ENCODE results near the gene APOBEC3A. TPM values are rescaled to one million over a fixed set of nuclear protein-coding genes. Genes with fewer than 3 reads are reported as not detected.
"Not testable (repeated sequence)": the region's sequence is repeated elsewhere in the genome, so short reads cannot be mapped to it uniquely, and the experiment has no call there.

The APOBEC3A gene
- total and polyA plus RNA-seq, 9 donors = 0.11 to 2.5 (median 0.45) TPM; not detected in 2

DNA sequence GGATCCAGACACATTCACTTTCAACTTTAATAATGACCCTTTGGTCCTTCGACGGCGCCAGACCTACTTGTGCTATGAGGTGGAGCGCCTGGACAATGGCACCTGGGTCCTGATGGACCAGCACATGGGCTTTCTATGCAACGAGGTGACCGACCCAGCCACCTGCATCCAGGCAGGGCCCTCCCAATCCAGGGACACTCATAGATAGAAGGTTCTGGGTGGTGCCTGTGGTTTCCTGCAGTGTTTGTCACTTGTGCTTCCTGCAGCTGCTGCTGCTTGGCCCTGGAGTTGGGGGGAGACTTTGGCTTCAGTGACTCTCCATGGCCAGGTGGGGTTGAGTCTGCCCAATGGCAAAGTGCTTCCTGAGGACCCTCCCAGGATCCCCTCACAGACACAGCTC, 32.1 kb downstream of the APOBEC3A start:
- H3K4me3 ChIP-seq (ENCODE audit: low read length) = no peak overlapping the region
- no peaks in the 10 kb centered on the region for H3K27me3 ChIP-seq (ENCODE audit: control insufficient read depth, insufficient read depth, low read length)
- DNase-seq = no peak
- H3K4me1 ChIP-seq (ENCODE audit: control insufficient read depth, insufficient read depth, low read length) = peaks cover 8% of the 10 kb centered on the region
- H3K9me3 ChIP-seq (replicated peaks; ENCODE audit: control insufficient read depth, low read depth, low read length) = no peaks in the 10 kb centered on the region
- H3K36me3 ChIP-seq (ENCODE audit: control insufficient read depth, insufficient read depth, low read length) = no peaks in the 10 kb centered on the region
- no peak overlapping the region for H3K27ac ChIP-seq (ENCODE audit: low read length)
- 100% methylated on average over 1 of the region's 6 CpGs for WGBS (ENCODE audit: insufficient coverage)

DNA sequence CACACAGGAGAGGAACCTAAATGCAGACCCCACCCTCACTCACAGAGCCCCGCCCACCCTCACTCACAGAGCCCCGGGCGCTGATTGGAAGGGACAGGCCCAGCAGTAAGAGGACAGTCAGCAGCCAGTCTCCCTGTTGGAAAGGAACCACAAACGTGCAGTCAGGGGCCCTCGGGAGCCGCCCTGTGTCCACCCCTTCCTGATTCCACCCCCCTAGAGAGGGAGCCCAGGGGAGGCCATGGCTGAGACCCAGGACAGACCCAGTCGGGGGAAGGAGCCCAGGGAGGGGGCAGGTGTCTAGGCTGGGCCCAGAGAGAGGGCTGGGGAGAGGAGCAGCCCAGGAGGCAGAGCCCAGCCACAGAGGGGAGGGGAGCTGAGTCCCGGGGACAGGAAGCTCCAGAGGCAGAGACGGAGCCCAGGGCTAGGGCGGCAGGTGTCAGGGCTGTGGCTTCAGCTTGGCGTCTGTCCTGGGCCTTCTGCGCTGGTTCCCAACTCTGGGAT, 35.5 kb downstream of the APOBEC3A start:
- H3K4me3 ChIP-seq (ENCODE audit: low read length); H3K27ac ChIP-seq (ENCODE audit: low read length); H3K36me3 ChIP-seq (ENCODE audit: control insufficient read depth, insufficient read depth, low read length); H3K4me1 ChIP-seq (ENCODE audit: control insufficient read depth, insufficient read depth, low read length); H3K9me3 ChIP-seq (replicated peaks; ENCODE audit: control insufficient read depth, low read depth, low read length): not testable (repeated sequence)
- peaks cover 14% of the 10 kb centered on the region for H3K27me3 ChIP-seq (ENCODE audit: control insufficient read depth, insufficient read depth, low read length)
- peak; percentile 41 for DNase-seq
- 19% methylated on average over 3 of the region's 12 CpGs for WGBS (ENCODE audit: insufficient coverage)

GRCh38 chr22:38996105-38996504, 38.7 kb downstream of the APOBEC3A start:
- 75% methylated on average over 5 of the region's 6 CpGs for WGBS (ENCODE audit: insufficient coverage)
- peaks cover 18% of the 10 kb centered on the region for H3K27me3 ChIP-seq (ENCODE audit: control insufficient read depth, insufficient read depth, low read length)
- H3K36me3 ChIP-seq (ENCODE audit: control insufficient read depth, insufficient read depth, low read length) = no peaks in the 10 kb centered on the region
- peaks cover 8% of the 10 kb centered on the region for H3K4me1 ChIP-seq (ENCODE audit: control insufficient read depth, insufficient read depth, low read length)
- no peak overlapping the region for H3K4me3 ChIP-seq (ENCODE audit: low read length)
- DNase-seq = no peak
- no peak overlapping the region for H3K27ac ChIP-seq (ENCODE audit: low read length)
- no peaks in the 10 kb centered on the region for H3K9me3 ChIP-seq (replicated peaks; ENCODE audit: control insufficient read depth, low read depth, low read length)

DNA sequence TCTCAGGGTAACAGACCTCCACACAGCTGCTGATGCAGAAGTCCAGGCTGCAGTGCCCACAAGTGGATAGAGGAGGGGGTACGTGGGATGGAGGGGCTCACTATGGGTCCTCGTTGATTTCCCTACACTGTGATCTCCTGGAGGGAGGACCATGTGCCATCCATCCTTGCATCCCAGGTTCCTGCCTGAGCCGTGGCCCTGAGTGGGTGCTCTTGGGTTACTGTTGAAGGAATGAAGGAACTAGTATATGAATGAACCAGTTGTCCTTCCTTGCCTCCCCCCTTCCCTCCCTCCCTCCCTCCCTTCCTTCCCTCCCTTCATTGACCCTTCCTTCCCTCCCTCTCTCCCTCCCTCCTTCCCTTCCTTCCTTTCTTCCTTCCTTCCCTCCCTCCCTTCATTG, 40.1 kb downstream of the APOBEC3A start:
- Histone ChIP-seq H3K27me3 (ENCODE audit: control insufficient read depth, insufficient read depth, low read length) (peaks cover 18% of the 10 kb centered on the region), H3K4me3 (ENCODE audit: low read length) (no peak overlapping the region), H3K4me1 (ENCODE audit: control insufficient read depth, insufficient read depth, low read length) (peaks cover 8% of the 10 kb centered on the region), H3K36me3 (ENCODE audit: control insufficient read depth, insufficient read depth, low read length) (no peaks in the 10 kb centered on the region), H3K27ac (ENCODE audit: low read length) (no peak overlapping the region), H3K9me3 (replicated peaks; ENCODE audit: control insufficient read depth, low read depth, low read length) (no peaks in the 10 kb centered on the region)
- WGBS (ENCODE audit: insufficient coverage) = no CpG with 5 or more reads among the region's 3 CpGs
- no peak for DNase-seq

DNA sequence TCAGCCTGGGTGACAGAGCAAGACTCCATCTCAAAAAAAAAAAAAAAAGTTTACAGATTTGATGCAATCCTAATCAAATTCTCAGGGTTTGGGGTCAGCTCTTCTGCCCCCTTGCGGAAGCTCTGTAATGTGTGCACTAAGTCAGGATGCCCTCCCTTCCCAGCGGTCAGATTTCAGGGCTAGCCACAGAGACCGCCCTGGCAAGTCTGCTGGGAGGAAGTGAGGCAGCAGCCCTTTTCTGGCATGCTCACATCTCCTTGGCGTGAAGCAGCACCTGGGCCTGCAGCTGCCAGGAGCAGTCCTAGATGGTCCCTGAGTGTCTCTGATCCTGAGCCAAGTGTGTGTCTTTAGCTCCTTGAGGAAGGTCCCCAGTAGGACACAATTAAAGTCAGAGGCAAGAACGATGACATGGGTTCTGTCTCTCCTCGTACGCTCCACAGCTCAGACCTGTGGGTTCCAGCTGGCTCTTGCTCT, 45.8 kb downstream of the APOBEC3A start:
- Histone ChIP-seq H3K27ac (ENCODE audit: low read length) (no peak overlapping the region), H3K36me3 (ENCODE audit: control insufficient read depth, insufficient read depth, low read length) (no peaks in the 10 kb centered on the region), H3K4me1 (ENCODE audit: control insufficient read depth, insufficient read depth, low read length) (peaks cover 3% of the 10 kb centered on the region), H3K9me3 (replicated peaks; ENCODE audit: control insufficient read depth, low read depth, low read length) (no peaks in the 10 kb centered on the region), H3K4me3 (ENCODE audit: low read length) (no peak overlapping the region), H3K27me3 (ENCODE audit: control insufficient read depth, insufficient read depth, low read length) (peaks cover 4% of the 10 kb centered on the region)
- WGBS (ENCODE audit: insufficient coverage) = 0% methylated on average over 7 of the region's 7 CpGs
- DNase-seq = peak; percentile 89

DNA sequence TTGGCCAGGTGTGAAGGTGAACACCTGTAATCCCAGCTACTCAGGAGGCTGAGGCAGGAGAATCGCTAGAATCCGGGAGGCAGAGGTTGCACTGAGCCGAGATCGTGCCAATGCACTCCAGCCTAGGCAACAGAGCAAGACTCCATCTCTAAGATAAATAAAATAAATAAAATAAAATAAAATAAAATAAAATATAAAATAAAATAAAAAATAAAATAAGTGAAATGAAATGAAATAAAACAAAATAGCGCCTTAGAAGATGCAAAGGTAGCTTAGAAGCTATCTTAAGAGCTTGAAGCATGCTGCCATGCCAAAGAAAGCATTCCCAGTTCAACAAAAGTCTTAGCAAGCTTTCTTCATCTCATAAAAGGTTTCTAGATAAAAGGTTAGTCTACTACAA, 49.8 kb downstream of the APOBEC3A start:
- no peak overlapping the region for H3K4me3 ChIP-seq (ENCODE audit: low read length)
- H3K4me1 ChIP-seq (ENCODE audit: control insufficient read depth, insufficient read depth, low read length) = peaks cover 3% of the 10 kb centered on the region
- H3K36me3 ChIP-seq (ENCODE audit: control insufficient read depth, insufficient read depth, low read length) = no peaks in the 10 kb centered on the region
- H3K9me3 ChIP-seq (replicated peaks; ENCODE audit: control insufficient read depth, low read depth, low read length) = no peaks in the 10 kb centered on the region
- WGBS (ENCODE audit: insufficient coverage) = no CpG with 5 or more reads among the region's 5 CpGs
- no peaks in the 10 kb centered on the region for H3K27me3 ChIP-seq (ENCODE audit: control insufficient read depth, insufficient read depth, low read length)
- DNase-seq = no peak
- H3K27ac ChIP-seq (ENCODE audit: low read length) = no peak overlapping the region

- H3K9me3 ChIP-seq (replicated peaks; ENCODE audit: control insufficient read depth, low read depth, low read length); H3K36me3 ChIP-seq (ENCODE audit: control insufficient read depth, insufficient read depth, low read length); H3K4me1 ChIP-seq (ENCODE audit: control insufficient read depth, insufficient read depth, low read length); H3K27me3 ChIP-seq (ENCODE audit: control insufficient read depth, insufficient read depth, low read length); H3K27ac ChIP-seq (ENCODE audit: low read length); H3K4me3 ChIP-seq (ENCODE audit: low read length): not testable (repeated sequence)
- WGBS (ENCODE audit: insufficient coverage) = 100% methylated on average over 4 of the region's 8 CpGs
- DNase-seq = peak; percentile 58
These were observed 51.0 kb downstream of the APOBEC3A start for GRCh38 chr22:39008271-39008850.

DNA sequence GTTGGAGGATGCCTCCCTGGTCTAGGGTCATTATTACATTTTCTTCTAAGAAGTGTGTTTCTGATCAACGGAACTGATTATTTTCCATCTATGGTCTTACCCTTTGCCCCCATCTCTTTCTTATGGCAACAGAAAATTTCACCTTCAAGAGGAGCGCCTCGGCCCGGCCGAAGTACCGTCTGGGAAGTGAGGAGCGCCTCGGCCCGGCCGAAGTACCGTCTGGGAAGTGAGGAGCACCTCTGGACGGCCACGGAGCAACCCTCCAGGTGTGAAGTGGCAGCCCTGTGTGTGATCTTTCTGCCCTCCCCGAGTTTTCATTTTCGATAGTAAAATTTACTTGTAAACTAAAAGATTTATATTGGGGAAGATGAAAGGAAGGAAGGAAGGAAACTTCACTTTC, 53.5 kb downstream of the APOBEC3A start:
- no peaks in the 10 kb centered on the region for H3K36me3 ChIP-seq (ENCODE audit: control insufficient read depth, insufficient read depth, low read length)
- H3K9me3 ChIP-seq (replicated peaks; ENCODE audit: control insufficient read depth, low read depth, low read length) = no peaks in the 10 kb centered on the region
- H3K27ac ChIP-seq (ENCODE audit: low read length) = no peak overlapping the region
- H3K27me3 ChIP-seq (ENCODE audit: control insufficient read depth, insufficient read depth, low read length) = no peaks in the 10 kb centered on the region
- H3K4me1 ChIP-seq (ENCODE audit: control insufficient read depth, insufficient read depth, low read length) = peaks cover 3% of the 10 kb centered on the region
- no peak overlapping the region for H3K4me3 ChIP-seq (ENCODE audit: low read length)
- WGBS (ENCODE audit: insufficient coverage) = 70% methylated on average over 2 of the region's 15 CpGs
- DNase-seq = no peak

Other genes starting within 250 kb of the APOBEC3A start
- gene SUN2, start 201.6 kb upstream of the APOBEC3A start, total RNA-seq = 37.6 TPM
- gene SUN2, start 201.6 kb upstream of the APOBEC3A start, polyA plus RNA-seq (ENCODE audit: insufficient read depth in 1 of 8, insufficient read length in 8 of 8, low replicate concordance in 1 of 8) = 10 to 100 TPM; 44.4 to 63.8 (median 56.3) TPM
- gene DNAL4, start 163.5 kb upstream of the APOBEC3A start, total RNA-seq = 15.0 TPM
- 10 to 100 TPM; 12.7 to 17.7 (median 14.8) TPM for gene DNAL4, start 163.5 kb upstream of the APOBEC3A start, polyA plus RNA-seq (ENCODE audit: insufficient read depth in 1 of 8, insufficient read length in 8 of 8, low replicate concordance in 1 of 8)
- 2.2 TPM for gene NPTXR, start 113.6 kb upstream of the APOBEC3A start, total RNA-seq
- 1 to 10 TPM; 4.5 to 8.7 (median 5.9) TPM for gene NPTXR, start 113.6 kb upstream of the APOBEC3A start, polyA plus RNA-seq (ENCODE audit: insufficient read depth in 1 of 8, insufficient read length in 8 of 8, low replicate concordance in 1 of 8)
- gene CBX6, start 85.4 kb upstream of the APOBEC3A start, total RNA-seq = 24.9 TPM
- 10 to 100 TPM; 27.6 to 51.8 (median 34.8) TPM for gene CBX6, start 85.4 kb upstream of the APOBEC3A start, polyA plus RNA-seq (ENCODE audit: insufficient read depth in 1 of 8, insufficient read length in 8 of 8, low replicate concordance in 1 of 8)
- gene APOBEC3B, start 24.7 kb downstream of the APOBEC3A start, total RNA-seq = 1.7 TPM
- gene APOBEC3B, start 24.7 kb downstream of the APOBEC3A start, polyA plus RNA-seq (ENCODE audit: insufficient read depth in 1 of 8, insufficient read length in 8 of 8, low replicate concordance in 1 of 8) = 1 to 10 TPM; 1.1 to 6.6 (median 4.8) TPM
- 1.5 TPM for gene APOBEC3C, start 56.6 kb downstream of the APOBEC3A start, total RNA-seq
- gene APOBEC3C, start 56.6 kb downstream of the APOBEC3A start, polyA plus RNA-seq (ENCODE audit: insufficient read depth in 1 of 8, insufficient read length in 8 of 8, low replicate concordance in 1 of 8) = 10 to 100 TPM in 1 of 8 donors, 1 to 10 TPM in 7; 3.0 to 10.2 (median 5.9) TPM
- 1.0 TPM for gene APOBEC3D, start 63.5 kb downstream of the APOBEC3A start, total RNA-seq
- gene APOBEC3D, start 63.5 kb downstream of the APOBEC3A start, polyA plus RNA-seq (ENCODE audit: insufficient read depth in 1 of 8, insufficient read length in 8 of 8, low replicate concordance in 1 of 8) = 1 to 10 TPM in 3 of 8 donors, under 1 TPM in 5; 0.57 to 1.9 (median 0.79) TPM
- gene APOBEC3F, start 83.3 kb downstream of the APOBEC3A start, total RNA-seq = 2.7 TPM
- 1 to 10 TPM; 2.7 to 4.6 (median 3.3) TPM for gene APOBEC3F, start 83.3 kb downstream of the APOBEC3A start, polyA plus RNA-seq (ENCODE audit: insufficient read depth in 1 of 8, insufficient read length in 8 of 8, low replicate concordance in 1 of 8)
- gene APOBEC3G, start 119.7 kb downstream of the APOBEC3A start, total RNA-seq = 3.4 TPM
- gene APOBEC3G, start 119.7 kb downstream of the APOBEC3A start, polyA plus RNA-seq (ENCODE audit: insufficient read depth in 1 of 8, insufficient read length in 8 of 8, low replicate concordance in 1 of 8) = 1 to 10 TPM; 2.6 to 5.4 (median 3.9) TPM
- gene APOBEC3H, start 139.6 kb downstream of the APOBEC3A start, total RNA-seq = not detected
- under 1 TPM in 1 of 8 donors, not detected in 7; 0.16 TPM for gene APOBEC3H, start 139.6 kb downstream of the APOBEC3A start, polyA plus RNA-seq (ENCODE audit: insufficient read depth in 1 of 8, insufficient read length in 8 of 8, low replicate concordance in 1 of 8)
- gene CBX7, start 195.1 kb downstream of the APOBEC3A start, total RNA-seq = 2.7 TPM
- 1 to 10 TPM; 2.4 to 5.1 (median 3.3) TPM for gene CBX7, start 195.1 kb downstream of the APOBEC3A start, polyA plus RNA-seq (ENCODE audit: insufficient read depth in 1 of 8, insufficient read length in 8 of 8, low replicate concordance in 1 of 8)